HCT116 (cell line): ENCODE measurements around the gene ERBB4. TPM values are rescaled to one million over a fixed set of nuclear protein-coding genes. Genes with fewer than 3 reads are reported as not detected.

Experiments used
- ATAC-seq: fragments of 200-7000 bp; cut with Tn5 transposase; 2 replicates; pipeline ENCODE4 v1.9.1; 2020; ENCODE audit warnings: mild to moderate bottlenecking, moderate library complexity
- BruUV-seq: library from RNA; stranded (reverse); fragments of 400-500 nt; replicated peaks from 2 replicates; lab custom pipeline; 2021; lab: Mats Ljungman, UMichigan
- CTCF ChIA-PET: fragments of 300-600 bp; sonication (Branson Sonifier 250); formaldehyde crosslinking; loops from one replicate; lab custom pipeline; 2021; ENCODE audit warnings: antibody characterized with exemption; lab: Charles Lee
- POLR2A ChIA-PET: fragments of 300-600, 350-600 bp; sonication (Branson Sonifier 250); formaldehyde crosslinking; loops from one replicate; lab custom pipeline; 2021; ENCODE audit warnings: antibody characterized with exemption; lab: Charles Lee
- RAD21 ChIA-PET, 2 experiments: fragments of 300-600 bp; sonication (Branson Sonifier 250); formaldehyde crosslinking; loops; one replicate each; lab custom pipeline; 2023; ENCODE audit warnings: low total read pairs in 2 of 2; ENCODE audit not compliant: uncharacterized antibody in 2 of 2, unreplicated experiment in 2 of 2, low non-redundant PET in 1 of 2; lab: Charles Lee
- DNase-seq: peaks from one replicate; pipeline ENCODE4 v3.0.0-alpha.2; 2010; ENCODE audit warnings: low read depth, low spot score
- H2AFZ ChIP-seq: fragments of 200-600 bp; shearing (Covaris generic), sonication (generic); 2 replicates; pipeline ENCODE4 v1.6.1; 2017; ENCODE audit warnings: low read depth, mixed run types, mixed read lengths, antibody characterized with exemption, low read length; ENCODE audit not compliant: poor library complexity, severe bottlenecking
- H3K27ac ChIP-seq: 2 replicates; pipeline ENCODE4 v1.5.1; 2012; ENCODE audit warnings: low read depth, low read length
- H3K27me3 ChIP-seq: fragments of 200-600 bp; sonication (generic); 2 replicates; pipeline ENCODE4 v1.6.1; 2016; ENCODE audit warnings: mixed run types, low read length, mixed read lengths; ENCODE audit not compliant: insufficient read depth
- H3K36me3 ChIP-seq, 2 experiments: fragments of 200-500 bp in 1 of 2; fragments of 200-600 bp in 1 of 2; sonication (Bioruptor generic) in 1 of 2; sonication (generic) in 1 of 2; 2 replicates each; pipeline versions ENCODE4 v1.5.1 to v1.6.1; 2014 to 2016; ENCODE audit warnings: low read length in 2 of 2, inconsistent platforms in 1 of 2, mixed read lengths in 1 of 2, mixed run types in 1 of 2; ENCODE audit not compliant: insufficient read depth in 2 of 2, control insufficient read depth in 1 of 2
- H3K4me1 ChIP-seq, 2 experiments: fragments of 200-600 bp in 1 of 2; sonication (generic) in 1 of 2; 2 replicates each; pipeline versions ENCODE4 v1.5.1 to v1.6.1; 2012 to 2017; ENCODE audit warnings: low read length in 2 of 2, inconsistent platforms in 1 of 2, mild to moderate bottlenecking in 1 of 2, mixed read lengths in 1 of 2, mixed run types in 1 of 2, moderate library complexity in 1 of 2; ENCODE audit not compliant: insufficient read depth in 2 of 2, control insufficient read depth in 1 of 2
- H3K4me2 ChIP-seq: fragments of 200-600 bp; sonication (generic); 2 replicates; pipeline ENCODE4 v1.6.1; 2017; ENCODE audit warnings: mixed run types, low read length, mixed read lengths
- H3K4me3 ChIP-seq, 2 experiments: fragments of 200-600 bp in 1 of 2; sonication (generic) in 1 of 2; replicated peaks in 1 of 2; 2 replicates each; pipeline ENCODE4 v1.5.1; 2011 to 2016; ENCODE audit warnings: low read length in 2 of 2, control low read depth in 1 of 2, low read depth in 1 of 2, mild to moderate bottlenecking in 1 of 2, mixed read lengths in 1 of 2, mixed run types in 1 of 2
- H3K79me2 ChIP-seq: fragments of 200-600 bp; sonication (generic); 2 replicates; pipeline ENCODE4 v1.6.1; 2017; ENCODE audit warnings: mild to moderate bottlenecking, mixed run types, low read length, moderate library complexity, mixed read lengths; ENCODE audit not compliant: insufficient read depth
- H3K9ac ChIP-seq: fragments of 200-600 bp; sonication (generic); 2 replicates; pipeline ENCODE4 v1.6.1; 2016; ENCODE audit warnings: low read length, mixed read lengths
- H3K9me2 ChIP-seq: fragments of 200-600 bp; sonication (generic), shearing (Covaris generic); 2 replicates; pipeline ENCODE4 v1.6.1; 2017; ENCODE audit warnings: mixed run types, mild to moderate bottlenecking, moderate library complexity; ENCODE audit not compliant: insufficient read depth
- H3K9me3 ChIP-seq, 2 experiments: fragments of 200-500 bp in 1 of 2; fragments of 200-600 bp in 1 of 2; sonication (Bioruptor generic) in 1 of 2; sonication (generic) in 1 of 2; 2 replicates each; pipeline ENCODE4 v1.6.1; 2014 to 2017; ENCODE audit warnings: low read length in 2 of 2, mixed read lengths in 2 of 2, inconsistent platforms in 1 of 2, low read depth in 1 of 2, mild to moderate bottlenecking in 1 of 2, mixed run types in 1 of 2, moderate library complexity in 1 of 2; ENCODE audit not compliant: control insufficient read depth in 1 of 2, insufficient read depth in 1 of 2
- H4K20me1 ChIP-seq: fragments of 200-600 bp; sonication (generic), shearing (Covaris generic); 2 replicates; pipeline ENCODE4 v1.6.1; 2017; ENCODE audit warnings: mixed run types, mild to moderate bottlenecking, moderate library complexity; ENCODE audit not compliant: insufficient read depth
- CTCF ChIP-seq, 3 experiments: fragments of 200-600 bp in 1 of 3; sonication (generic) in 1 of 3; IDR thresholded peaks in 2 of 3; conservative IDR thresholded peaks in 1 of 3; 2 replicates each; pipeline ENCODE4 v1.5.1; 2012 to 2017; ENCODE audit warnings: low read depth in 2 of 3, low read length in 2 of 3, antibody characterized with exemption in 1 of 3, borderline replicate concordance in 1 of 3, control low read depth in 1 of 3, mild to moderate bottlenecking in 1 of 3, mixed read lengths in 1 of 3, mixed run types in 1 of 3, moderate library complexity in 1 of 3; ENCODE audit not compliant: insufficient read depth in 1 of 3
- EGR1 ChIP-seq: IDR thresholded peaks from 2 replicates; pipeline ENCODE4 v1.6.1; 2012; ENCODE audit warnings: low read depth
- ELF1 ChIP-seq: IDR thresholded peaks from 2 replicates; pipeline ENCODE4 v1.6.1; 2012; ENCODE audit warnings: low read depth, borderline replicate concordance
- JUND ChIP-seq: IDR thresholded peaks from 2 replicates; pipeline ENCODE4 v1.6.1; 2012
- POLR2A ChIP-seq: IDR thresholded peaks from 2 replicates; pipeline ENCODE4 v1.7.0; 2011; ENCODE audit warnings: borderline replicate concordance; ENCODE audit not compliant: insufficient read depth, insufficient read length; ENCODE audit errors: extremely low read depth
- RAD21 ChIP-seq: IDR thresholded peaks from 2 replicates; pipeline ENCODE4 v1.6.1; 2012; ENCODE audit warnings: low read depth, mild to moderate bottlenecking
- TCF7L2 ChIP-seq: IDR thresholded peaks from 2 replicates; pipeline ENCODE4 v1.7.0; 2011; ENCODE audit warnings: borderline replicate concordance, inconsistent platforms; ENCODE audit not compliant: insufficient read depth, insufficient read length; ENCODE audit errors: extremely low read depth
- YY1 ChIP-seq: IDR thresholded peaks from 2 replicates; pipeline ENCODE4 v1.6.1; 2011; ENCODE audit warnings: low read length, low read depth, moderate library complexity, mild to moderate bottlenecking; ENCODE audit not compliant: insufficient replicate concordance; ENCODE audit errors: extremely low read depth
- ZBTB33 ChIP-seq: IDR thresholded peaks from 2 replicates; pipeline ENCODE4 v1.6.1; 2011; ENCODE audit warnings: mild to moderate bottlenecking, low read length, moderate library complexity; ENCODE audit not compliant: insufficient replicate concordance; ENCODE audit errors: extremely low read depth
- intact Hi-C: fragments of 100-400 bp; cut with micrococcal nuclease; formaldehyde crosslinking; loops from 2 replicates; pipeline ENCODE4 v1.10.0; 2022
- total RNA-seq: library from RNA; stranded (reverse); gene quantifications from one replicate; pipeline ENCODE4 v1.2.1, GENCODE V29; 2021; ENCODE audit not compliant: unreplicated experiment

The ERBB4 gene
- total RNA-seq, 1 experiment from 2014 or later = 0.10 TPM

- Histone ChIP-seq H3K27ac (no peak overlapping the region), H3K27me3 (no peaks in the 10 kb centered on the region), H3K4me3 (no peak overlapping the region), H2AFZ (no peak overlapping the region), H3K4me2 (no peak overlapping the region), H3K9ac (no peak overlapping the region), H3K9me2 (no peaks in the 10 kb centered on the region), H3K79me2 (no peaks in the 10 kb centered on the region), H3K4me1 (no peaks in the 10 kb centered on the region), H3K36me3 (no peaks in the 10 kb centered on the region), H4K20me1 (no peaks in the 10 kb centered on the region), H3K9me3 (no peaks in the 10 kb centered on the region)
- CTCF ChIA-PET = no interaction called here
- POLR2A ChIA-PET = no interaction called here
- BruUV-seq = no TSS peak
- intact Hi-C loops = no loop called here
- TF ChIP-seq EGR1 (no peak), RAD21 (no peak), TCF7L2 (no peak), JUND (no peak), CTCF (IDR thresholded peaks at IDR 0.05 in 2 of 3, conservative IDR thresholded peaks at IDR 0.05 in 1 of 3; ENCODE audit: borderline replicate concordance in 1 of 3, insufficient read depth in 1 of 3, low read depth in 2 of 3, low read length in 2 of 3) (no peak)
- DNase-seq (no peak), ATAC-seq (no peak)
- RAD21 ChIA-PET = no interaction called here
Measured at GRCh38 chr2:211329421-211329820, 1209.2 kb downstream of the ERBB4 start.

GRCh38 chr2:211328126-211328525, 1210.5 kb downstream of the ERBB4 start:
- POLR2A ChIA-PET = no interaction called here
- H3K9ac ChIP-seq = no peak overlapping the region
- no peak for DNase-seq
- H3K36me3 ChIP-seq = no peaks in the 10 kb centered on the region
- RAD21 ChIA-PET = no interaction called here
- no peaks in the 10 kb centered on the region for H3K79me2 ChIP-seq
- H3K4me3 ChIP-seq = no peak overlapping the region
- TF ChIP-seq ELF1 (no peak), ZBTB33 (no peak), POLR2A (no peak), YY1 (no peak), TCF7L2 (no peak)
- H3K27me3 ChIP-seq = no peaks in the 10 kb centered on the region
- no peaks in the 10 kb centered on the region for H3K4me1 ChIP-seq
- H3K9me3 ChIP-seq = no peaks in the 10 kb centered on the region
- no peak overlapping the region for H3K4me2 ChIP-seq
- H4K20me1 ChIP-seq = no peaks in the 10 kb centered on the region
- intact Hi-C loops = no loop called here
- no peak overlapping the region for H2AFZ ChIP-seq
- no peaks in the 10 kb centered on the region for H3K9me2 ChIP-seq
- BruUV-seq = no TSS peak
- ATAC-seq = no peak
- CTCF ChIA-PET = no interaction called here
- H3K27ac ChIP-seq = no peak overlapping the region
